ENCODE data around the gene INHBB. TPM values are rescaled to one million over a fixed set of nuclear protein-coding genes. Genes with fewer than 3 reads are reported as not detected.

The INHBB gene
- polyA plus RNA-seq, 1 donor from 2014 or later = not detected

- Histone ChIP-seq H3K9me2 (ENCODE audit: insufficient read depth, low read length) (no peaks in the 10 kb centered on the region), H3K9ac (ENCODE audit: low read length) (no peak overlapping the region), H3K4me3 (ENCODE audit: low read length) (no peak overlapping the region), H3K9me3 (ENCODE audit: low read length) (no peaks in the 10 kb centered on the region), H3K36me3 (ENCODE audit: insufficient read depth, low read length) (no peaks in the 10 kb centered on the region), H2AFZ (ENCODE audit: low read depth, low read length) (no peak overlapping the region), H3K27me3 (ENCODE audit: insufficient read depth, low read depth, low read length) (no peaks in the 10 kb centered on the region), H3K27ac (ENCODE audit: low read length) (no peak overlapping the region), H3F3A (ENCODE audit: insufficient read depth, low read length, poor library complexity, severe bottlenecking) (no peaks in the 10 kb centered on the region), H3K4me2 (ENCODE audit: low read length) (no peak overlapping the region), H3K79me2 (replicated peaks; ENCODE audit: insufficient read depth, low read length) (no peaks in the 10 kb centered on the region), H4K20me1 (ENCODE audit: insufficient read depth) (no peaks in the 10 kb centered on the region)
- TF ChIP-seq MXI1 (conservative IDR thresholded peaks at IDR 0.05; ENCODE audit: poor library complexity, severe bottlenecking) (no peak), CTCF (IDR thresholded peaks at IDR 0.05; ENCODE audit: poor library complexity, severe bottlenecking) (no peak), REST (IDR thresholded peaks at IDR 0.05; ENCODE audit: borderline replicate concordance) (no peak), POLR2AphosphoS5 (IDR thresholded peaks at IDR 0.05) (no peak), RAD21 (conservative IDR thresholded peaks at IDR 0.05) (no peak), TAF1 (IDR thresholded peaks at IDR 0.05; ENCODE audit: low read depth) (no peak), EZH2 (IDR thresholded peaks at IDR 0.05; ENCODE audit: borderline replicate concordance, insufficient read depth, low read length, poor library complexity, severe bottlenecking) (no peak), SMC3 (conservative IDR thresholded peaks at IDR 0.05; ENCODE audit: poor library complexity) (no peak), EP300 (conservative IDR thresholded peaks at IDR 0.05; ENCODE audit: poor library complexity, severe bottlenecking) (no peak)
Observed at GRCh38 chr2:120358734-120359465, 13.0 kb downstream of the INHBB start.

- Histone ChIP-seq H3F3A (ENCODE audit: insufficient read depth, low read length, poor library complexity, severe bottlenecking) (no peaks in the 10 kb centered on the region), H3K9me2 (ENCODE audit: insufficient read depth, low read length) (no peaks in the 10 kb centered on the region), H3K27ac (ENCODE audit: low read length) (no peak overlapping the region), H2AFZ (ENCODE audit: low read depth, low read length) (no peak overlapping the region), H3K79me2 (replicated peaks; ENCODE audit: insufficient read depth, low read length) (no peaks in the 10 kb centered on the region), H3K27me3 (ENCODE audit: insufficient read depth, low read depth, low read length) (no peaks in the 10 kb centered on the region), H3K4me3 (ENCODE audit: low read length) (no peak overlapping the region), H4K20me1 (ENCODE audit: insufficient read depth) (no peaks in the 10 kb centered on the region), H3K9ac (ENCODE audit: low read length) (no peak overlapping the region), H3K9me3 (ENCODE audit: low read length) (no peaks in the 10 kb centered on the region), H3K4me2 (ENCODE audit: low read length) (no peak overlapping the region), H3K36me3 (ENCODE audit: insufficient read depth, low read length) (no peaks in the 10 kb centered on the region)
- TF ChIP-seq EZH2 (IDR thresholded peaks at IDR 0.05; ENCODE audit: borderline replicate concordance, insufficient read depth, low read length, poor library complexity, severe bottlenecking) (no peak), RAD21 (conservative IDR thresholded peaks at IDR 0.05) (no peak), REST (IDR thresholded peaks at IDR 0.05; ENCODE audit: borderline replicate concordance) (no peak), SMC3 (conservative IDR thresholded peaks at IDR 0.05; ENCODE audit: poor library complexity) (no peak), EP300 (conservative IDR thresholded peaks at IDR 0.05; ENCODE audit: poor library complexity, severe bottlenecking) (no peak), POLR2AphosphoS5 (IDR thresholded peaks at IDR 0.05) (no peak), MXI1 (conservative IDR thresholded peaks at IDR 0.05; ENCODE audit: poor library complexity, severe bottlenecking) (no peak), CTCF (IDR thresholded peaks at IDR 0.05; ENCODE audit: poor library complexity, severe bottlenecking) (no peak), TAF1 (IDR thresholded peaks at IDR 0.05; ENCODE audit: low read depth) (no peak)
Observed at GRCh38 chr2:120360307-120360855, 14.4 kb downstream of the INHBB start.

All from neural cell (in vitro differentiated cells).